Activated CD4-positive, alpha-beta T cell treated with anti-CD3 and anti-CD28 coated beads, Interleukin-2, amount 50 U/mL, for 1 hour (primary cell): ENCODE data around the gene PTPRN2.
"Not testable (repeated sequence)": the region's sequence is repeated elsewhere in the genome, so short reads cannot be mapped to it uniquely, and the experiment has no call there.

Experiments
- DNase-seq: peaks from one replicate; pipeline ENCODE4 v3.0.0-alpha.2; 2020

PTPRN2 gene

DNA sequence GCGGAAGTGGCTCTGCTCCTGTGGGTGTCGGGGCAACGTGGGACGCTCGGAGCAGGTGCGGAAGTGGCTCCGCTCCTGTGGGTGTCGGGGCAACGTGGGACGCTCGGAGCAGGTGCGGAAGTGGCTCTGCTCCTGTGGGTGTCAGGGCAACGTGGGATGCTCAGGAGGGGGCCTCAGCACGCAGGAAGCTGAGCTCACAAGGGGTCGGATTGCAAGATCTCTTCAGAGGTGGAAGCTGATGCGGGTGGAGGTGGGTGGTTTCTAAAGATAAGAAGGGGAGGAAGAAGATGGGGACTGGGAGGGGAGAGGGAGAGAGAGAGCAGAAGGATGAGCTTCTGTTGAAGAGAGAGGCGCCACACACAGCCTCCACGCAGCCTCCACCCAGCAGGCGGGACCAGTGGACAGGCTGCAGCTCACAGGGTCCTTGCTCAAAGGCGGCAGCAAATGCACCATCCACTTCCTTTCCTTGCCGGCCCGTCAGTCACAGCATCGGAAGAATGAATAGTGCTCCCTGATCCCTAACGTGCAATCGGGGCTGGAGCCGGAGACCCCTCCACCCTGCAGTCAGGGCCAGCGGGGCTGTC, 78.7 kb downstream of the PTPRN2 start:
- no peak for DNase-seq

DNA sequence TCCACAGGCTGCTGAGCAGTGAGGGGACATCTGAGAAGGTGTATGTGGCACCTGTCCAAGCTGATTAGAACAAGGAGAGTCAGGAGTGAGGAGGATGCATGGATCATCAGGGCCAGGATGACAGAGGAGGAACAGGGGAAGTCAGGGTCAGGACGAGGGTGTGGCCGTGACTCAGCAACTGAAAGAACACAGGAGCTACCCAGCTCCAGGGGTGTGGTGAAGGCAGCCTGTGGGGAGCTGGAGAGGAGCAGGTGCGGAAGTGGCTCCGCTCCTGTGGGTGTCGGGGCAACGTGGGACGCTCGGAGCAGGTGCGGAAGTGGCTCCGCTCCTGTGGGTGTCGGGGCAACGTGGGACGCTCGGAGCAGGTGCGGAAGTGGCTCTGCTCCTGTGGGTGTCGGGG, 79.3 kb downstream of the PTPRN2 start:
- DNase-seq, result not testable (repeated sequence)

DNA sequence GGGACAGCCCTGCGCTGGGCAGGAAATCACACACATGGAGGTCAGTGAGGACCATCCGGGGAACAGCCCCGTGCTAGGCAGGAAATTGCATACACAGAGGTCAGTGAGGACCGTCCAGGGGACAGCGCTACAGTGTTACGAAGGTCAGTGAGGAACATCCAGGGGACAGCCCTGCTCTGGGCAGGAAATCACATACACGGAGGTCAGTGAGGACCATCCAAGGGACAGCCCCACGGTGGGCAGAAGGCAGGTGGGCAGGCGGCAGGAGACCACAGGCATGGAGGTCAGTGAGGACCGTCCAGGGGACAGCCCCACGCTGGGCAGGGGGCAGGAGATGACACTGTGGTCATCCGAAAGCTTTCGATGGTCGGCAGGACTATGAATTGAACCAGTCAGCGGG, 79.7 kb downstream of the PTPRN2 start:
- no peak for DNase-seq

DNA sequence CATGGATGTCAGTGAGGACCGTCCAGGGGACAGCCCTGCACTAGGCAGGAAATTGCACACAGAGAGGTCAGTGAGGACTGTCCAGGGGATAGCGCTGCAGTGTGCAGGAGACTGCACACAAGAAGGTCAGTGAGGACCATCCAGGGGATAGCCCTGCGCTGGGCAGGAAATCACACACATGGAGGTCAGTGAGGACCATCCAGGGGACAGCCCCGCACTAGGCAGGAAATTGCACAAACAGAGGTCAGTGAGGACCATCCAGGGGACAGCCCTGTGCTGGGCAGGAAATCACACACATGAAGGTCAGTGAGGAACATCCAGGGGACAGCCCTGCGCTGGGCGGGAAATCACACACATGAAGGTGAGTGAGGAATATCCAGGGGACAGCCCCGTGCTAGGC, 80.4 kb downstream of the PTPRN2 start:
- not testable (repeated sequence) for DNase-seq

DNA sequence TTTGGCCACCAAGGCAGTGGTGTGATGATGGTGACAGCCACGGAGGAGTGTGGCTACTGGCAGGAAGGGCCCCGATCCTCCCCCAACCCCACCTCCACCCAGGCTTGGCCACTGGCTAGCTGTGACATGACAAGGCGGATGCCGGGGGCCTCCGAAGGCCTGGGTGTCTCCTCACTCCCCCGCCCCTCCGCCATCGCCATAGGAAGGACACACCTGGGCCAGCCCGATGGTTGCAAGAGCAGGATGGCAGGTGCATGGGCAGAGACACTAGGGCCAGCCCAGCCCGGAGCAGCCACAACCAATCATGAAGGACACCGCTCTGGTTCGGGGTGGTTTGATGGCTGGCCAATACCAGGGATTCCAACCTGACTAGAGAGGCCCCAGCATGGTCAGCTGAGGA, 81.0 kb downstream of the PTPRN2 start:
- no peak for DNase-seq

DNA sequence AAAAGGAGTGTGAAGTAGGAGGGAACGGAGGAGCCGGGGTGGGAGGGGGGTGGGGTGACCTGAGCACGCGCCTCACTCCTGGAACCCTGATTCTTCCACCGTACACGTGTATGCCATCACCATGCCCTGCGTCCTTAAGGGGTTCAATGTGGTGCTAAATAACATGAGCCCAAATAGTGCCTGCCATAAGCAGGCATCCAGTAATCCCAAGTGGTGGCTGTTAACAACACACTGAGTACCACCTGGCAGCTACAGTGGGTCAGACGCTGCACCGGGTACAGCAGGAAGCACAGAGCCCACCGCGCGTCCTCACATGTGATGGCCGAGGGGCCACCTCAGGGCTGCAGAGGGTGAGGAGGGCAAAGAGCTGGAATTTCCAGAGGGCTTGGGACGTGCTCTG, 81.9 kb downstream of the PTPRN2 start:
- DNase-seq, result no peak

DNA sequence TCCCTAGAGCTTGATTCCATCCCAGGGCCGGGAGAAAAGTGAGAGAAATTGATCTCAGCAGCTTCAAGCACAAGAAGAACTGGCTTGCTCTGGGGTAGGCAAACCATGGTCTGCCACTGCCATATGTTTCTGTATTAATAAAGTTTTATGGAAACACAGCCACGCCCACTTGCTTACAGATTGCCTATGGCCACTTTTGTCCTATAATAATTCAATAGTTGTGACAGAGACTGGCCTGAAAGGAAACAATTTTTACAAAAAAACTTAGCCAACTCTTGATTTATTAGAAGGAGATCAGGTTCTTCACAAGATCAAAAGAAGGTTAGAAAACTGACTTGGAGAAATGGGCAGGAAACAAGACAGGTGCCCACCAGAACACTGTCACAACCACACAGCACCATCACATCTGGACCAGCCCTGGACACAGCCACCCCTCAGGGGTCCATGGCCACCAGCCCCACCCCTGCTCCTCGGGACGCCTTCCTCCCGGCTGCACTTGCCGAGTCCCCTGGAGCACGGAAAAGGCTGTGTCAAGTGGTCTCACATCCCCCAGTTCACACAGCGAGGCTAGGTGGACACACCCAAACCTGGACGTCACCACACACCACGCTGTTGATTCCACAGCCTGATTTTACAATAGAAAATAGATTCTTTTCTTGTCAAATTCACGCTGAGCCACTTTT, 85.4 kb downstream of the PTPRN2 start:
- no peak for DNase-seq

DNA sequence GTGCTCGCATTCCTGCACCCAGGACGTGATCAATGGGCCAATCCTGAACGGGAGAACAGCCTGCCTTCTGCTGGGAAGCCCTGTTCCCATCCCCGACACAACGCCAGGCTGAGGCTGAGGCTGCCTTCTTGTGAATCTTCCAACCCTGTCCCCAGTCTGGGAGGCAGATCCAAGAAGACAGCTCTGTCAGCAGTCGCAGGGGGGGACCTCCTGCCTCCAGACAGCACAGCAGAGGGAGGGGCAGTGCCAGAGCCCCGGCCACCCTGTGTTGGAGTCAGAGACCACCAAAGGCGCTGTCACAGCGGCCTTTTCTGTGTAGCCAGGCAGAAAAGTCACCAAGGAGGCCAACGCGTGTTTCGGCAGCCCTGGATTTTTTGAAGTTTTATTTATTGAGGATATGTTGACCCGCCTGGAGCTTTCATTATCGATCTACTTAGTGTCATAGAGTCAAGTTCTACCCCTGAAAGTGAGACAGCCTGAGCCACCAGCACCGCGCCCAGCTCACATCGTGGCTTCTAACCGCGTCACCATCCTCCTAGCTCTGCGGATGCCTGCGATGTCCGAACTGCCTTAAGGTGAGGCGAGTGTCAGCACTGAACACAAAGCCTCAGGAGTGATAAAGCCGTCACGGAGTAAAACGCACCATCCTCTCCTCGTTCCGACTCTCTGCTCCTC, 86.1 kb downstream of the PTPRN2 start:
- DNase-seq, result no peak

DNA sequence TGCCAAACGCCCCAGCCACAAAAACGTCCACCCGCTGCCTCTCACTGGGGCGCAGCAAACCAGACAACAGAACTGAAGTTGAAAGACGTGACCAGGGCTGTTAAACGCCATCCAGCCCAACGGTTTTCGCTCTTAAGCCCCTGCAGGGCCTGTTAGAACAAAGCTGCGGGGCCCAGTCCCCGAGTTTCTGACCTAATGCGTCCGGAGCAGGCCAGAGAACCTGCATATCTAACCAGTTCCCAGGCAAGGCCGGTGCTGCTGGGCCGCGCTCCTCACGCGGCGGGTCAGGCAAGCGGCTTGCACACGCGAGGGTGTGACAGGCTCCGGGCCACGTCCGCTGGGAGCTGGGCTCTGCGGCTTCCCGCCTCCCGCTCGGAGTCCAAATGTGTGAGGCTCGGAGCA, 87.0 kb downstream of the PTPRN2 start:
- DNase-seq, result no peak

DNA sequence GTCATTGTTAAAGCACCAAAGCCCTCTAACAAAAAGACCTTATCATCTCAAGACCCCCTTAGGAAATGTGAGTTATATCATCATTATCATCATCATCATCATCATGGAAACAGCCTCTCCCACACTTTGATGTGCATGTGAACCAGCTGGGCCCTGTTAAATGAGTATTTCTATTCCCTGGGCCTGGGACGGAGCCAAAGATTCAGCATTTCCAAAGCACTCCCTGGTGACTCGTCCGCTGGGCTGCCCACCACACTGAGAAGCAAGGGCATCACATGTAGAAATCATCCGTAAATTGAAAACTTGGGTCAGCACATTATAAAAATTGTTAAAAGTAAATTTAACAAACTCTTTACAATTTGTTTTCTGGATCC, 88.6 kb downstream of the PTPRN2 start:
- no peak for DNase-seq

DNA sequence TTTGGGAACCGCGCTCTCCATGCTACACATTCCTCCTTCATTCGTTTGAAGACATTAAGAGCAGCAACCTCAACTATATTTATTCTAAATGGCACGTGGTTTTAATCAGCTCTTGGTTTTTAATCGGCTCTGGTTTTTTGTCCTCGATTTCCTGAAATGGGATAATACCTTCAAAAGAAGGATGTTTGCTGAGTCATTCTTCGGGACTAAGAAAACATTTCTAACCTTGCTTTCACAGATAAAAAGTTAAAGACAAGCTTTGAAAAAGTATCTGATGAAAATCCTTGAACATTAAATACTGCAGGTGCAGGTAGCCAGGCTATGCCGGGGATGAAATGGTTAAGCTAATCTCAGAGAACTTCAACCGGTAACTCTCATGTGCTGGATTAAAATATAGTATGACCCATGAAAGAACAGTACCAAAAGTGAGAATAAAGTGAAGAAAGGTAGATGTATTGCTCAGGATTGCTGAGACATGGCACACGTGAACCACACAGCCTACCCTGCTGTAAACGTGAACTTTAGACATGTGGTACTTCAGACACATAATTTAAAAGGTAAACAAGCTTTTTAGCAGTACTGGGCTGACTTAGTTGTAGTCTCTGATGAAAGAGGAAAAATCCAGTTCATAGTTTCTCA, 89.1 kb downstream of the PTPRN2 start:
- DNase-seq, result no peak

DNA sequence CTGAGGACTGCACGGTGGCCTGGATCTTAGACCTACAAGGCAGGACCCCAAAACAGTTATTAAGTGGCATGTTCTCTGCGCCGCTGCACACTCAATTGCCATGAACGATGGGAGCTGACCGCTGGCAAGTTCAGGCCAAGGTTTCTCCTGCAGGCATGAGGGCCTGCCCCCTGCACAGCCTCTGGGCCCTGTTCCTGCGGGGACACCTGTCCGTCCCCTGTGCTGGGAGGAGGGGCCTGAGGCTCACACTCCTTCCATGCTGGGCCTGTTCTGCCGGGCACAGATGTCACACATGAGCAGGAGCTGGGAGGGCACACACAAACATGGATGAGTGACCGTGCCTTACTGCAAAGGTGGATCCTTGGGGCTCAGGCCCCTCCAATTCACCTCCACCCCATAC, 90.0 kb downstream of the PTPRN2 start:
- DNase-seq, result no peak

DNA sequence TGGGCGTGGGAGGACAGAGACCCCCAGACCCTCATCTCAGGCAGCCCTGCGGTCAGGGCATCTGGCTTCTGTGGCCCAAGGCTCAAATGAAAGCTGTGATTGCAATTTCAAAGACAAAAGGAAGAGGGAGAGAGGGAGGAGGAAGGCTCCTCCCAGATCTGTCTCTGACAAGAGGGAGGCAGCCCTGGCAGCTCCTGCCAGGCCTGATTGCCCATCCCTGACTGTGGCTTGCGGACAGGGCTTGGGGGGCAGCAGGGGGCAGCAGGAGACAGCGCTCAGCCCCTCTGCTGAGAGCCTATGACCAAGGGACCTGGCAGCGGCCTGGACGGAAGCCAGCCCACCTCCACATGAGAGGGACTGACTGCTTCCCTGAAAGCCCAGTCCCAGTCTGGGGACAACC, 91.8 kb downstream of the PTPRN2 start:
- DNase-seq, result no peak

DNA sequence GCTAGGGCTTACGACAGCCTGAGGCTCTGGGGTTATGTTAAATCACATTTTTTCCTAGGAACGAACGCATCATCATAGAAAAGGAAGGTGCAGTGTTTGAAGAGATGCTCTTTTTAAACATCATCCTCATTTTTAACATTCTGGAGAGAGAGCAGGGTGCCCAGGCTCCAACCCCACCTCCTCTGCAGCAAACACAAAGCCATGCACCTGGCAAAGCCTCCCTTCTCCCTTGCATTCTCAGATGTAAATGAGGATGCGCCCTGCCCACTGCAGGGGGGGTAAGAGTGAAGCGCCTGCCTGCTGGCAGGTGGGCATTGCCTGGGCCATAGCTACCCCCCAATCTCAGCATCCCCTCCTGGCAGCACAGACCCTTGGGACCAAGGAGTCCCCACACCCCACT, 92.4 kb downstream of the PTPRN2 start:
- no peak for DNase-seq

DNA sequence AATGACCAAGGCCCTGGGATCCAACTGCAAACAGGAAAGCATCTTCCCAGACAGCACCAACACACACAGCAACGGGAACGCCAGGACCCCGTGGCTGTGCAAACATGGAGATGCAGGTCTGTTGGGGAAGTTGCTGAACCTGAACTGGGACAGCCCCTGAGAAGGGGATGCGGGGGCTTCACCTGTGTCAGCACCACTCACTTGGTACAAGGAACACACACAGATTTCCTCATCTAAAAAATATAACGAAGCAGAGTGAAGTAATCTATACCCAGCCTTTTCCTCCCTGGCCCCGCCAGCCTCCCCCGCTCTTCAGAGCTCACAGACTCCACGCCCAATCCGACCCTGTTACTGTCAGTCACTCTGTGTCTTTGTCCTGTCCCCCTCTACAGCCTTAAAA, 93.0 kb downstream of the PTPRN2 start:
- DNase-seq, result no peak

DNA sequence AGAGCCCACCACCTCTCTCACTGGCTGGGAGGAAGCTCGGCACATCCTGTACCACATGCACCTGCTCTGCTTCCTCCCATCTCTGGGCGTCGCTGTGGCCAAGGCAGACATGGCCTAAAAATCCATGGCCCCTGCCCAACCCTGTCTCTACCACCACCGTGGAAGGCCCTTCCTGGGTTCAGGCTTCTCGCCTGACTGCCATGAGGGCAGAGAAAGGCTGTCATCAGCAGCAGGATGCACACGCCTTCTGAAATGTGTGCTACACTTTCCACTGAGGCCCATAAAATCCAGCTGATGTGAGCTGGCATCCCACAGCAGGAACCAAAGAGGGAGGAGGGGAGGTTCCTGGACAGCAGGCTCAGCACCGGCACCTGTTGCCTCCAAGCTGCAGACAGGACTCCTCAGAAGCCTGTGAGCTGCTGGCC, 93.4 kb downstream of the PTPRN2 start:
- DNase-seq, result no peak

DNA sequence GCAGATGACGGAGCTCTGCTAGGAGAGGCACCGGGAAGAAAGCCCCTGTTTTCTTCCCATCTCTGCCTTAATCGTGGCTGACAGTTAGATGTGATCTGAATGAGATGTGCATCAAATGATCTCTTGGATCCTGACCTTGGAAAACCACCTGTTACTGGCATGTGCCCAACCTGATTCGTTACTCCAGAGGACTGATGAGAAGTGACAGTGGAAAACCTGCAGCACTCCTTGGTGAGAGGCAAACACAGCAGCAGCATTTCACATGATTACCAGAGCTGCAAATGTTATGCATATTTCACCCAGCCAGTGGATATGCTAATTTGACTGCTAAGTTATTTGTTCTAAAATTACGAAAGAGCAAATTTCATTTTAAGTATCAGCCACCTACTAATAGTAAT, 95.3 kb downstream of the PTPRN2 start:
- DNase-seq, result no peak

DNA sequence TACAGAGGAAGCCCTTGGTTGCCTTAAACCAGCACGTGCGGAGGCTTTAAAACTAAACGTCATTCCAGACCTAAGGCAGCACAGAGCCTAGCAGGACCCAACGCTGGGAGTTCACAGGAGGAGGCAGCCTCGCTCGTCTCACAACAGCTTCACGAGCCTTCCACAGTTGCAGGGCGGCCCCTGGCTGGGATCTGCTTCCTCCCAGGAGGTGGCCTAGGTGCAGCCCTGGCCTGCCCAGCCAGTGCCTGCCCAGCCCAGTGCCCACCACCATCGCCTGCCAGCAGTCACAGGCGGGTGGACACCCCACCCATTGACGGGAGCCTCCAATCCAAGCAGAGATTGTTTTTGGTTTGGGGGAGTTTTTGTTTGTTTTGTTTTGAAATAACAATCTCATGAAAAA, 96.5 kb downstream of the PTPRN2 start:
- no peak for DNase-seq

DNA sequence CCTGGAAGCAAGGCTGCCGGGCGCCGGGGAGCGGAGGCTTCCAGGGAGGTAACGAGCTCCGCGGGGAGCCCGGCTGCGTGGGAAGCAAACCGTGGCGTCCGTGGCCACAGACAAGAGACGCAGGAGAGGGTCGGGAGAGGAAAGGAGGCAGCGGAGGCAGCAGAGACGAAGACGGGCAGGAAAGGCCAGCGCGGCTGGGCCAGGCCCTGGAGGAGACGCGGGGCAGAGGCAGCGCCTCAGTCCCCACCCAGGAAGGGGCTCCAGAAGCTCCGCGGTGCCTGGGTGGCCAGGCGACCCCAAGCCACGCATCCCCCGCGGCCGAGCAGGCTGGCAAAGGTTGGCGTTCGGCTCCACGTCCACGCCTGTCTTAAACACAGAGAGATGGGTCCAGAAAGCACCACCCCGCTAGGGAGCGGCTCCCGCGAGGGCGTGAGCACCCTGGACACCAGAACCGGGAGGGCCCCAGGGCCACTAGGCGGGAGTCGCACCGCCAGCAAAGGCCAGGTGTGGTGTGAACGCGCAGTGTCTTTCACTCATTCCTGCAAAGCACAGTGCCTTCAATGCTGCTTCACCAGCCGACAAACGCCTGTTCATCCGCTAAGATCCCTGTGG, 97.3 kb downstream of the PTPRN2 start:
- no peak for DNase-seq

DNA sequence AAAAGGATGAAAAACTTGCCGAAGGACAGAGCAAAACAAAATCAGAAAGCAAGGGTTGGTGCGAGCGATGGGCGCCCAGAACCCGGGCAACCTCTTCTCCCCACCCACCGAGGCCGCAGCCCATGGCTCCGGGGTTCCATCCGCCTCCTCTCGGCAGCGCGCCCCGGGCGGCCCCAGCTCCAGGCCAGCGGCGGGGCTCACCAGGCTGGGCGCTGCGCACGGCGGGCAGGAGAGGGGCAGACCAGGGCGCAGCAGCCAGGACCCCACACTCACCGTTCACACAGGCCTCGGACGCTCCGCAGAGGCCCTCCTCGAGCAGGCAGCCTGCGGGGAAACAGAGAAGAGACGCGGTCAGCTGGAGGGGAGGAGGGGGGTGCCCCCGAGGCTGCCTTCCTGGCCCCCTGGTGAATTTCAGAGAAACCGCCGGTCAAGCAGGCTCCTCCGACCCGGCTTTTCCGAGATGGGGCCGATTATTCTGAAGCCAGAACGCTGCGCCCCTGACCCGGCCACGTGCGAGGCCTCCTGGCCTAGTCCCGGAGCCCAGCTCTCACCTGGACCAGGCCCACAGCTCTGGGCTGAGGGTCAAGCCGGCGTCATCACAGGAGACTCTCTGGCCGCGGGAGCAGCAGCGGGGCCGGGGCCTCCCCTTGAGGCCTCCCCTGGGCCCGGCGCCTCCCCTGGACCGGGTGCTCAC, 98.0 kb downstream of the PTPRN2 start:
- DNase-seq, result no peak

DNA sequence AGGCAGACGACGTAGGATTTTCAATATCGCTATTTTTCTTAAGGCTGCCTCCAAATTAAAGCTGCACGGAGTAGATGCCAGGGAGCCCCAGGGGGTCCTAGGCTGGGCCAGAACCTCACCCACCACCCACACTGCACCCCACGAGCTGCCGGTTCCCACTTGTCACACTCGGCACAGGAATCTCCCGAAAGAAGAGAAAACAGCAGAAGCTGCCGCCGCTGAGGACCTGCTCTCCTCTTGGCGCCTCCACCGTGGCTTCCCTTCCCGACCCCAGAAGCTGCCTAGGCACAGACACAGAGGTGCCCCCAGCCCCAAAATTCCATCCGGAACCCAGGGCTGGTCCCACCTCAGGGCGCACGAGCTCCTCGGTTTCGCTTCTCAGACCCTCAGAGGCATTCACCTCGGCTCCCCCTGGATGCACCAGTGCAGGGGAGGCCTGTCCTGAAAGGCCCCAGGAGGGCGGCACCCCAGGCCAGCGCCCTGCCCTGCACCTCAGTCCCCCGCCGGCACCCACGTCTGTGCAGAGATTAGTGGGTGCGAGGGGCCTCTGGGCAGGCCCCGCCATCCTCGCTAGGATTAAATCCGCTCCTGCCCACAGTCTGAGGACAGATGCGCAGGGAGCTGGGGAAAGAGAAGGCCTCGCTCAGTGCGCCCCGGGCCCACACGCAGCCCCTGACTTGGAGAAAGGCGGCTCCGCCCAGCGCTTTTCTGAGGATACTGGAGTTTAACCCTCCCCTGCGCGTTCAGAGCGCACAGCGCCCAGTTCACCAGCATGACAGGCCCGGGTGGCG, 99.2 kb downstream of the PTPRN2 start:
- no peak for DNase-seq

DNA sequence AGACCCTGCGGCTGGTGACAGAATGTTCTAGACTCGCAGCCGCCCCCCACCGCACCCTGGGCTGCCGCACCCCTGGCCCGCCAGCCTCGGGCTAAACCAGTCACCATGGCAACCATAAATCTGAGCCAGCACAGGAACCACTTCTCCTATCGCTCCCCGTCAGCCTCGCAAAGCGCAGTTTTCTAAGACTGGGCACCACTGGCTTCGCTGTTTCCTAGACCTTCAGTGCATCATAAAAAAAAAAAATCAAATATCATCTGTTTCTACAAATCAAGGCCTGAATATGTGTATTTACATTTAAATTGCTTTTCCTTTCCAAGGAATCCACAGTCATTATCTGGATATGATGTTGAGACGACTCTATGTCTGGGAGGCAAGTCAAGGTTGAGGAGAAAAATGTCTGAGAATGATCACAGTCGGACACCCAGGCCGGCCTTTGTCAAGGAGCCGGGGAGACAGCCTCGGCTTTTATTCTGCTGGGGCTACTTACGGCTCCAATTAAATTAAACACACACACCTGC, 99.9 kb downstream of the PTPRN2 start:
- no peak for DNase-seq
